Body of pancreas (tissue), 4 donors: ENCODE data around the gene CASZ1. TPM values are rescaled to one million over a fixed set of nuclear protein-coding genes. Genes with fewer than 3 reads are reported as not detected.

ENCODE experiments used
- ATAC-seq: fragments of 150-250 bp; one replicate; pipeline ENCODE4 v1.9.1; 2016
- DNase-seq, 4 donors: peaks; one replicate each; pipeline ENCODE4 v3.0.0-alpha.2; 2019
- H3K27ac ChIP-seq, 4 donors: fragments of 200-600 bp; sonication (generic); 1 replicate in 3 of 4; 2 replicates in 1 of 4; pipeline versions ENCODE4 v1.5.1 to v1.6.1; 2016 to 2019; ENCODE audit warnings: mild to moderate bottlenecking in 1 of 4, mixed read lengths in 1 of 4, moderate library complexity in 1 of 4
- H3K27me3 ChIP-seq, 2 donors: fragments of 200-600 bp; sonication (generic); one replicate each; pipeline ENCODE4 v1.6.0; 2016; ENCODE audit warnings: mild to moderate bottlenecking in 1 of 2
- H3K36me3 ChIP-seq, 2 donors: fragments of 200-600 bp; sonication (generic); replicated peaks in 1 of 2; 2 replicates each; pipeline ENCODE4 v1.5.1; 2016; ENCODE audit warnings: low read depth in 2 of 2; ENCODE audit not compliant: insufficient read depth in 1 of 2
- H3K4me1 ChIP-seq: fragments of 200-600 bp; sonication (generic); one replicate; pipeline ENCODE4 v1.6.0; 2016
- H3K4me3 ChIP-seq, 2 donors: fragments of 200-600 bp; sonication (generic); 1 replicate in 1 of 2; 2 replicates in 1 of 2; pipeline ENCODE4 v1.5.1; 2016 to 2019
- H3K9me3 ChIP-seq, 3 donors: fragments of 200-600 bp; sonication (generic); 1 replicate in 2 of 3; 2 replicates in 1 of 3; pipeline ENCODE4 v1.5.1; 2016
- POLR2A ChIP-seq, 3 donors: fragments of 450-650 bp; IDR thresholded peaks; one replicate each; pipeline ENCODE4 v1.6.1; 2016; ENCODE audit warnings: antibody characterized with exemption in 3 of 3, mild to moderate bottlenecking in 2 of 3
- WGBS, 2 donors: methylation state at CpG; one replicate each; pipeline ENCODE4 v1.1.5; 2017; 5-methylcytosine and 5-hydroxymethylcytosine counted together
- intact Hi-C: fragments of 100-400 bp; cut with DNase I; formaldehyde crosslinking; loops from one replicate; pipeline ENCODE4 v1.15.1; 2023
- total RNA-seq, 2 donors: library from RNA; depleted of rRNA; stranded (reverse); fragments of >200 nt; gene quantifications; one replicate each; pipeline ENCODE4 v1.1.0, GENCODE V29; 2016
- TF ChIP-seq, protein P1 (sequence below), 7 experiments: fragments of 450-650 bp in 4 of 7; fragments of 200-600 bp in 3 of 7; sonication (generic) in 3 of 7; IDR thresholded peaks; one replicate each; pipeline ENCODE4 v1.5.1; 2016 to 2019; ENCODE audit warnings: antibody characterized with exemption in 7 of 7

CASZ1 gene
- total RNA-seq, 2 donors from 2014 or later: 9.3 to 14.2 TPM

DNA sequence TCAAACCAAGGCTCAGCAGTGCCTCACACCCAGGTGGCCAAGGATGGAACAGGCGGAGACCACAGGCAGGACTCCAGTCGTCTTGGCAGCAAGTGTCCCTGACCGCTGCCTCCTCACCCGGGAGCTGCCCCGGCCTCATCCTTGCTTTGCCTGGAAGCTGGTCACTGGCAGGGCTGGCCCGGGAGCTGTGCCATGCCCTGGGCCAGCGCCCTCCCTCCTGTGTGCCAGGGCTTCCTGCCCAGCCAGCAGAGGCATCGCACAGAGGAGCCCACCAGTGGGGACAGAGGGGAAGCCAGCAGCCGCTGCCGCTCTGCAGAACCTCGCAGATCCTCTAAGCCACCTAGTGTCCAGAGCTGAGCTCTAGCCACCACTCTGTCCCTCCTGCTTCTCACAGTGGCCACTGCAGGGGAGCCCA, 7.8 kb downstream of the CASZ1 start:
- Histone ChIP-seq H3K27me3 (no peaks in the 10 kb centered on the region), H3K4me1 (peaks cover 33% of the 10 kb centered on the region), H3K36me3 (no peaks in the 10 kb centered on the region), H3K4me3 (no peak overlapping the region), H3K27ac (no peak overlapping the region), H3K9me3 (no peaks in the 10 kb centered on the region)
- peak; percentile 44 to 76 (median 70) for DNase-seq
- intact Hi-C loops: loop anchor here (10.0 kb wide), 1 partner anchor 94 kb away; no protein-coding TSS in a partner anchor
- WGBS, 2 donors: 14 to 19% methylated on average over 11 of the region's 11 CpGs
- ATAC-seq: peak; percentile 69
- TF ChIP-seq, protein P1, sequence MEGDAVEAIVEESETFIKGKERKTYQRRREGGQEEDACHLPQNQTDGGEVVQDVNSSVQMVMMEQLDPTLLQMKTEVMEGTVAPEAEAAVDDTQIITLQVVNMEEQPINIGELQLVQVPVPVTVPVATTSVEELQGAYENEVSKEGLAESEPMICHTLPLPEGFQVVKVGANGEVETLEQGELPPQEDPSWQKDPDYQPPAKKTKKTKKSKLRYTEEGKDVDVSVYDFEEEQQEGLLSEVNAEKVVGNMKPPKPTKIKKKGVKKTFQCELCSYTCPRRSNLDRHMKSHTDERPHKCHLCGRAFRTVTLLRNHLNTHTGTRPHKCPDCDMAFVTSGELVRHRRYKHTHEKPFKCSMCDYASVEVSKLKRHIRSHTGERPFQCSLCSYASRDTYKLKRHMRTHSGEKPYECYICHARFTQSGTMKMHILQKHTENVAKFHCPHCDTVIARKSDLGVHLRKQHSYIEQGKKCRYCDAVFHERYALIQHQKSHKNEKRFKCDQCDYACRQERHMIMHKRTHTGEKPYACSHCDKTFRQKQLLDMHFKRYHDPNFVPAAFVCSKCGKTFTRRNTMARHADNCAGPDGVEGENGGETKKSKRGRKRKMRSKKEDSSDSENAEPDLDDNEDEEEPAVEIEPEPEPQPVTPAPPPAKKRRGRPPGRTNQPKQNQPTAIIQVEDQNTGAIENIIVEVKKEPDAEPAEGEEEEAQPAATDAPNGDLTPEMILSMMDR (IDR thresholded peaks at IDR 0.05): peak in 6 of 7 experiments; percentile 17 to 61 (median 50)
- peak in 1 of 3 donors; percentile 14 for TF ChIP-seq POLR2A (IDR thresholded peaks at IDR 0.05)

DNA sequence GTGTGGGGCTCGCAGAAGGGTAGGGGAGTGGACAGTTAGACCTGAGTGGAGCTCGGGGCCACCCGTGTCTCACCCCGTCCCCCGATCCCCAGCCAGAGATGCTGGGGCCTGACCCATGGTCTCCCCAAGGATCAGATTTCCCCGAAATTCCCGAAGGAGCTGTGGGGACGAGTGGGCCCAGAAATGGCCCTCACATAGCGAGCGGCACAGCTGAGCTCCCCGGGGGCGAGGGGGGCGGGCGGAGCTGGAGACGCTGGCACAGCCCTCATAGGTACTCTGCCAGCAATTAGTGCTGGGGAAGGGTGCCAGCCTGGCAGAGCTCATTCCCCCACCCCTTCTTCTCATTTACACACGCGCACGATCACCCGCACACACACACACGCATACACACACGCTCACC, 9.2 kb downstream of the CASZ1 start:
- Histone ChIP-seq H3K4me1 (peaks cover 20% of the 10 kb centered on the region), H3K4me3 (no peak overlapping the region), H3K9me3 (no peaks in the 10 kb centered on the region), H3K27ac (no peak overlapping the region), H3K36me3 (no peaks in the 10 kb centered on the region), H3K27me3 (no peaks in the 10 kb centered on the region)
- intact Hi-C loops: loop anchor here (10.0 kb wide), 1 partner anchor 92 kb away; no protein-coding TSS in a partner anchor
- 93 to 96% methylated on average over 13 to 21 of the region's 21 CpGs for WGBS, 2 donors
- no peak for DNase-seq
- TF ChIP-seq, protein P1 (IDR thresholded peaks at IDR 0.05): no peak
- TF ChIP-seq POLR2A (IDR thresholded peaks at IDR 0.05): no peak
- no peak for ATAC-seq

DNA sequence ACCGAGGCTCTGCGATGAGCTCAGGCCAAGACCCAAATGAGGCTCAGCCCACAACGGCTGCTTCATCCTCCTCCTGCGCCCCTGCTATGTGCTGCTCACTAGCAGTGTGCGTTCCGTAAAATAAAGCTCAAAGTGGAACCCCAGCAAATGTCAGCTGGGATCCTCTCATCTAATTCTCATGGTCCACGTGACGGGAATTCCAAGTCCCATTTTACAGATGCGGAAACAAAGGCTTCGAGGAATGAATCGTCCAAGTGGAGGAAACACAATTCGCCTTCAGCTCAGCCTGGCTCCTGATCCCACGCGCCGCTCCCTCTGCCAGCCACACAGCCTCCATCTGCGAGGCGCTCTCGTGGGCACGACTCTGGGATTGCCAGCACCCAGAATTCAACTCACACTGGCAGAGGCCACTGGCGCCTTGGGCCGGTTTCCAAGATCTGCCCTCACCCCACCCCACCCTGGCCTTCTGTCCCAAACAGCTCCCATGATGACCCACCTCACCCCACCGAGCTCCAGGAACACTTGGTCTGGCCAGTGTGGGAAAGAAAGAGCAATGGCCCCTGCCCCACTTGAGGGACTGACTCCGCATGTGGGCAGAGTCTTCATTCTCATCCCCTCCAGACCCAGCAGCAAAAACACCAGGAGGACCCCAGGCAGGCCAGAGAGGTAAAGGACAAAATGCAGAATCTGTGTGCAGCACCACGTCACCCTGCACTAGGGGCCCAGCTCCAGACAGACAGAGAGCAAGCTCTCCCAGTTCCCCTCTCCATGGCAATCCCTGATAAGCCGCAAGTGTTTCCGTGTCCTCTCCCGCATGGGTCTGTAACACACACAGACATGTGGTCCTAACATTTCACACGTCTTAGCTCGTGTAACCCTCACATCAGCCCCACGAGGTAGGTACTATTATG, 10.5 kb downstream of the CASZ1 start:
- DNase-seq (no peak), ATAC-seq (no peak)
- Histone ChIP-seq H3K27ac (no peak overlapping the region), H3K36me3 (no peaks in the 10 kb centered on the region), H3K27me3 (no peaks in the 10 kb centered on the region), H3K4me3 (no peak overlapping the region), H3K4me1 (peaks cover 11% of the 10 kb centered on the region), H3K9me3 (no peaks in the 10 kb centered on the region)
- intact Hi-C loops: loop anchor here (10.0 kb wide), 1 partner anchor 91 kb away; no protein-coding TSS in a partner anchor
- WGBS, 2 donors: 87 to 90% methylated on average over 28 to 30 of the region's 30 CpGs
- no peak for TF ChIP-seq POLR2A (IDR thresholded peaks at IDR 0.05)
- TF ChIP-seq, protein P1 (IDR thresholded peaks at IDR 0.05): no peak

DNA sequence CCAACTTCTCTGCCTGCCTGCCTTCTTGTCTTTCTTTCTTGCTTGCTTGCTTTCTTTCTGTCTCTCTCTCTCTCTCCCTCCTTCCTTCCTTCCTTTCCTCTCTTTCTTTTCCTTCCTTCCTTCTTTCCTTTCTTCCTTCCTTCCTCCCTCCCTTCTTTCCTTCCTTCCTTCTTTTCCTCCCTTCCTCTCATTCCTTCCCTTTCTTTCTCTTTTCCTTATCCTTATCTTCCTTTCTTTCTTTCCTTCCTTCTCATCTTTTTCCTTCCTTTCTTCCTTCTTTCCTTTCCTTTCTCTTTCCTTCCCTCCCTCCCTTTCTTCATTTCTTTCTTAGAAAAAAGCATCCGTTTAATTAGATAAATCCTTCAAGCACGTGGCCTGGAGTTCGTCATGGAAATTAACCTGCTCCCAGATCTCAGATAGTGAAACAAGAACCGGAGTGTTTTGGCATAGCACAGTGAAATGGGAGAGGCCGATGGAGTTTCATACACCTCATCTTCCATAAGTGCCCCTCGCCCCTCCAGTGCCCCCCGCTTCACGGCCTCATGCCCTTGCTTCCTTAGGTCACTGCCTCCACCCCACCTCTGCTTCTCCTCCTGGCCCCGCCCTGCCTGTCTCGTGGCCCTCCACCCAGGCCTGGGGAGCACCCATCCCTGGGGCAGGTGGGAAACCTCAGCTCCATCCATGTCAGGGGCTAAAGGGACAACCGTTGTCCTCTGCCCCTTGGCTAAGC, 11.3 kb downstream of the CASZ1 start:
- 71 to 81% methylated on average over 11 of the region's 11 CpGs for WGBS, 2 donors
- H3K4me1 ChIP-seq: peaks cover 11% of the 10 kb centered on the region
- intact Hi-C loops: loop anchor here (10.0 kb wide), 1 partner anchor 90 kb away; no protein-coding TSS in a partner anchor

More for the DNA sequence above, 11.3 kb downstream of the CASZ1 start:
- no peaks in the 10 kb centered on the region for H3K27me3 ChIP-seq
- TF ChIP-seq, protein P1 (IDR thresholded peaks at IDR 0.05): no peak
- no peak for TF ChIP-seq POLR2A (IDR thresholded peaks at IDR 0.05)
- no peak overlapping the region for H3K27ac ChIP-seq
- H3K4me3 ChIP-seq: no peak overlapping the region
- H3K36me3 ChIP-seq: no peaks in the 10 kb centered on the region
- no peaks in the 10 kb centered on the region for H3K9me3 ChIP-seq
- no peak for DNase-seq
- ATAC-seq: no peak
